HepG2 (cell line): ENCODE measurements around the gene GDF15. TPM values are rescaled to one million over a fixed set of nuclear protein-coding genes. Genes with fewer than 3 reads are reported as not detected.
A peak's percentile ranks its signal among the peaks of the same experiment; 100 is the strongest.

Experiments
- AHDC1 ChIP-seq: sonication (generic); formaldehyde crosslinking; IDR thresholded peaks from 2 replicates; pipeline ENCODE4 v1.5.1; 2020; ENCODE audit warnings: mild to moderate bottlenecking, missing genetic modification reagents, borderline replicate concordance
- ATF5 ChIP-seq: sonication (generic); formaldehyde crosslinking; IDR thresholded peaks from 2 replicates; pipeline ENCODE4 v1.4.0; 2020; ENCODE audit warnings: mild to moderate bottlenecking, low read depth, missing genetic modification reagents
- BCL6 ChIP-seq: IDR thresholded peaks from 2 replicates; pipeline ENCODE4 v1.6.1; 2016; ENCODE audit warnings: missing genetic modification reagents, missing compliant biosample characterization
- DMAP1 ChIP-seq: IDR thresholded peaks from 2 replicates; pipeline ENCODE4 v1.6.1; 2016
- DNMT3B ChIP-seq: conservative IDR thresholded peaks from 2 replicates; pipeline ENCODE4 v1.6.1; 2016; ENCODE audit warnings: missing biosample characterization, control low read depth
- EED ChIP-seq: sonication (generic); formaldehyde crosslinking; IDR thresholded peaks from 2 replicates; pipeline ENCODE4 v1.5.0; 2020; ENCODE audit warnings: mild to moderate bottlenecking, missing genetic modification reagents
- ELF1 ChIP-seq: sonication (generic); formaldehyde crosslinking; IDR thresholded peaks from 2 replicates; pipeline ENCODE4 v1.4.0; 2020; ENCODE audit warnings: missing genetic modification reagents
- ELF4 ChIP-seq: sonication (generic); formaldehyde crosslinking; IDR thresholded peaks from 2 replicates; pipeline ENCODE4 v1.5.0; 2020; ENCODE audit warnings: missing genetic modification reagents, mild to moderate bottlenecking, moderate library complexity, borderline replicate concordance
- FOXM1 ChIP-seq: sonication (generic); formaldehyde crosslinking; IDR thresholded peaks from 2 replicates; pipeline ENCODE4 v1.5.0; 2020; ENCODE audit warnings: missing genetic modification reagents
- MAFF ChIP-seq: IDR thresholded peaks from 2 replicates; pipeline ENCODE4 v1.6.1; 2011; ENCODE audit warnings: low read depth, low read length, improper control_type of control experiment
- NFE2L2 ChIP-seq: fragments of 150-350 bp; IDR thresholded peaks from 2 replicates; pipeline ENCODE4 v1.6.1; 2014; ENCODE audit warnings: low read length
- PCBP1 ChIP-seq: fragments of 200-400 bp; formaldehyde crosslinking; IDR thresholded peaks from 2 replicates; pipeline ENCODE4 v1.6.1; 2017; ENCODE audit warnings: mild to moderate bottlenecking, low read depth, low read length, borderline replicate concordance
- POLR2AphosphoS2 ChIP-seq: IDR thresholded peaks from 2 replicates; pipeline ENCODE4 v1.6.1; 2011; ENCODE audit warnings: low read depth, low read length, improper control_type of control experiment
- RERE ChIP-seq: IDR thresholded peaks from 2 replicates; pipeline ENCODE4 v1.6.1; 2016; ENCODE audit warnings: low read depth, missing genetic modification reagents, missing compliant biosample characterization
- SCMH1 ChIP-seq: sonication (generic); formaldehyde crosslinking; IDR thresholded peaks from 2 replicates; pipeline ENCODE4 v1.9.0; 2021; ENCODE audit warnings: missing genetic modification reagents, mild to moderate bottlenecking, borderline replicate concordance
- TARDBP ChIP-seq: sonication (generic); formaldehyde crosslinking; IDR thresholded peaks from 2 replicates; pipeline ENCODE4 v1.8.0; 2022; ENCODE audit warnings: mild to moderate bottlenecking, missing genetic modification reagents
- ZNF3 ChIP-seq: IDR thresholded peaks from 2 replicates; pipeline ENCODE4 v1.7.0; 2017; ENCODE audit warnings: inconsistent platforms
- ZNF616 ChIP-seq: sonication (generic); formaldehyde crosslinking; IDR thresholded peaks from 2 replicates; pipeline ENCODE4 v1.5.0; 2020; ENCODE audit warnings: low read depth, mild to moderate bottlenecking, missing genetic modification reagents
- ZNF776 ChIP-seq: sonication (generic); formaldehyde crosslinking; IDR thresholded peaks from 2 replicates; pipeline ENCODE4 v1.4.0; 2020; ENCODE audit warnings: mild to moderate bottlenecking, missing genetic modification reagents
- polyA plus RNA-seq, 8 experiments: library from polyadenylated mRNA; depleted of rRNA in 3 of 8; stranded (reverse) in 7 of 8; unstranded in 1 of 8; fragments of >200 nt; fragmentation: Illumina TruSeq in 4 of 8; extraction: Trizol in 4 of 8; gene quantifications; 2 replicates each; pipeline versions ENCODE4 v1.2.1 to v1.2.3, GENCODE V29; 2011 to 2016; ENCODE audit warnings: low read depth in 4 of 8, missing spikeins in 1 of 8, mixed read lengths in 1 of 8; ENCODE audit not compliant: insufficient read depth in 1 of 8
- total RNA-seq, 5 experiments: library from RNA; depleted of rRNA; stranded (reverse); fragments of >200 nt; fragmentation: Illumina TruSeq; extraction: Trizol; gene quantifications; 2 replicates each; pipeline ENCODE4 v1.2.3, GENCODE V29; 2016; ENCODE audit warnings: low read depth in 1 of 5

Gene GDF15
- total and polyA plus RNA-seq, 2 of the 13 experiments (the other 11 are each of a cell fraction or from before 2014, with no cell fraction given) = 146 to 422 TPM

- peak; percentile 89 for TF ChIP-seq ELF1
- peak; percentile 15; the same call in 1 of the 2 replicates for TF ChIP-seq ZNF3
- TF ChIP-seq SCMH1 = no peak
- no peak; the same call in 1 of the 2 replicates for TF ChIP-seq RERE (CRISPR knock-in tag)
- TF ChIP-seq NFE2L2 = peak; percentile 67; the same call in 1 of the 2 replicates
- peak; percentile 78; the same call in 1 of the 2 replicates for TF ChIP-seq ZNF776
- TF ChIP-seq DNMT3B (CRISPR knock-in tag) = no peak; the same call in 1 of the 2 replicates
- TF ChIP-seq AHDC1 (CRISPR knock-in tag) = peak; percentile 43; the same call in 1 of the 2 replicates
- peak; percentile 53; the same call in 1 of the 2 replicates for TF ChIP-seq TARDBP (CRISPR knock-in tag)
- no peak for TF ChIP-seq POLR2AphosphoS2
- TF ChIP-seq BCL6 = peak; percentile 88
- TF ChIP-seq ELF4 (CRISPR knock-in tag) = no peak
- no peak for TF ChIP-seq FOXM1
- TF ChIP-seq MAFF = peak; percentile 9; the same call in 1 of the 2 replicates
- no peak for TF ChIP-seq PCBP1
- no peak for TF ChIP-seq EED
- TF ChIP-seq DMAP1 = peak; percentile 69
- no peak for TF ChIP-seq ATF5 (CRISPR knock-in tag)
- TF ChIP-seq ZNF616 (CRISPR knock-in tag) = peak; percentile 80; the same call in 1 of the 2 replicates
These were observed 11.9 kb upstream of the GDF15 start (continued) for GRCh38 chr19:18373892-18374629.
